Cardiac muscle cell (in vitro differentiated cells and primary cell): Measurements from ENCODE around the gene LRRC59. TPM values are rescaled to one million over a fixed set of nuclear protein-coding genes. Genes with fewer than 3 reads are reported as not detected.

Experiments used
- DNase-seq, 2 donors: peaks; one replicate each; pipeline versions ENCODE4 v3.0.0 to v3.0.0-alpha.2; 2010 to 2017; ENCODE audit warnings: low read depth in 1 of 2, low spot score in 1 of 2
- H3K27ac ChIP-seq: fragments of 200-600 bp; sonication (generic); 2 replicates; pipeline ENCODE4 v1.5.1; 2016
- H3K27me3 ChIP-seq: fragments of 200-600 bp; sonication (generic); 2 replicates; pipeline ENCODE4 v1.6.0; 2016; ENCODE audit warnings: control low read depth
- H3K36me3 ChIP-seq: fragments of 200-600 bp; sonication (generic); 2 replicates; pipeline ENCODE4 v1.5.1; 2016; ENCODE audit warnings: control low read depth
- H3K4me1 ChIP-seq: fragments of 200-600 bp; sonication (generic); 2 replicates; pipeline ENCODE4 v1.8.1; 2017; ENCODE audit warnings: low read depth, mild to moderate bottlenecking, mixed run types
- H3K4me3 ChIP-seq: fragments of 200-600 bp; sonication (generic); 2 replicates; pipeline ENCODE4 v1.5.1; 2016; ENCODE audit warnings: mild to moderate bottlenecking
- H3K9me3 ChIP-seq: fragments of 200-600 bp; sonication (generic); 2 replicates; pipeline ENCODE4 v1.5.1; 2017; ENCODE audit warnings: low read depth, mild to moderate bottlenecking, control low read depth
- CTCF ChIP-seq: IDR thresholded peaks from 2 replicates; pipeline ENCODE4 v1.5.1; 2012; ENCODE audit warnings: low read depth, mild to moderate bottlenecking, low read length
- polyA plus RNA-seq: library from polyadenylated mRNA; unstranded; fragments of >200 nt; fragmentation: Nextera tagmentation; extraction: Ambion mirVana; gene quantifications from 2 replicates; pipeline ENCODE4 v1.2.1, GENCODE V29; 2016
- total RNA-seq: library from RNA; depleted of rRNA; stranded (reverse); fragments of >200 nt; gene quantifications from 2 replicates; pipeline ENCODE4 v1.2.3, GENCODE V29; 2016

Gene LRRC59
- total and polyA plus RNA-seq, 2 experiments from 2014 or later, result 58.9 to 60.3 TPM

- H3K36me3 ChIP-seq, result peaks cover 34% of the 10 kb centered on the region
- no peak for DNase-seq
- no peak overlapping the region for H3K27ac ChIP-seq
- no peaks in the 10 kb centered on the region for H3K9me3 ChIP-seq
- no peaks in the 10 kb centered on the region for H3K4me1 ChIP-seq
- no peak overlapping the region for H3K4me3 ChIP-seq
- no peak for TF ChIP-seq CTCF
- no peaks in the 10 kb centered on the region for H3K27me3 ChIP-seq
Measured at GRCh38 chr17:50352693-50353599, 44.4 kb downstream of the LRRC59 start.

DNA sequence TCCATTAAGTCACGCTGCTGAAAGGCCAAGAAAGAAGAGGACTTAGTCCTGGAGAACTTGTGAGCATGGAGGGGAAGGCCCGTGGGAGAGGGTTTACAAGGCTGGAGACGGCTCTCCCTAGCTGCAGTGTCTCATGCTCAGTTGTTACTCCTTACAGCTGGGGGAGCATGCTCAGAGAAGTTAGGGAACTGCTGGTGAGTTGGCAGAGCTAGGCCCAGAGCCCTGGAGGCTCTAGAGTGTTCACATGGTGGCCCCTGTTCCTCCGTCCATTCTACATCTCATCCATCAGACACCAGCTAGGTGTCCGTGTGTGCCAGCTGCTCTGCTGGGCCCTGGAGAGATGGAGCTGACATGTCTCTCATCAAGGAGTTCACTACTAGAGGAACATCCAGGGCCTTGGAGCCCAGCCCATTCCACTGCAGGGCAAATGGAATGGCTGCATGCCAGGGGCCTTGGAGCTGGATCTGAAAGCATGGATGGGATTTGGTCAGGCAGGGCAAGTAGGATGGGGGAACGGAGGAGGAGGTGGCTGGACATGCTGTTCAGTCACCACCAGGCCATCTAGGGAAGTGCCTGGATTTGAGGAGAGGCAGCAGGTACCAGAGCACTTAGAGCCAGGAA is 45.1 kb downstream of the LRRC59 start:
- TF ChIP-seq CTCF, result no peak
- Histone ChIP-seq H3K4me3 (no peak overlapping the region), H3K36me3 (peaks cover 34% of the 10 kb centered on the region), H3K4me1 (peaks cover 4% of the 10 kb centered on the region), H3K9me3 (no peaks in the 10 kb centered on the region), H3K27ac (no peak overlapping the region), H3K27me3 (no peaks in the 10 kb centered on the region)
- no peak for DNase-seq

- Histone ChIP-seq H3K36me3 (peaks cover 20% of the 10 kb centered on the region), H3K9me3 (no peaks in the 10 kb centered on the region), H3K27me3 (no peaks in the 10 kb centered on the region), H3K4me3 (no peak overlapping the region), H3K4me1 (peaks cover 8% of the 10 kb centered on the region), H3K27ac (no peak overlapping the region)
- TF ChIP-seq CTCF, result no peak
- no peak for DNase-seq
Measured at GRCh38 chr17:50350733-50351132, 46.6 kb downstream of the LRRC59 start.

DNA sequence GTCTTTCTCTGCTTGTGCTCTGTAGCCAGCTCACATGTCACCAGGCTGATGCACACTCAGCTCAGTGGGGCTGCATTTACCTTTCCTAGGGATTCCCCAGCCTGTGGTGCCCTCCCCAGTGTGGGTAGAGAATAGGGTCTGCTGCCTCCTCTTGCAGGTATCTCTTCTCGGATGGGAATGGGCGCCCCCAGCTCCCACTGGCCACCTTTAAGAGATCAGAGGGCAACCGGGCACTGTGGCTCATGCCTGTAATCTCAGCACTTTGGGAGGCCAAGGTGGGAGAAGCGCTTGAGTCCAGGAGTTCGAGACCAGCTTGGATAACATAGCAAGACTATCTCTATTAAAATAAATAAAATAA is 48.1 kb downstream of the LRRC59 start:
- Histone ChIP-seq H3K27ac (no peak overlapping the region), H3K4me1 (peaks cover 8% of the 10 kb centered on the region), H3K4me3 (no peak overlapping the region), H3K36me3 (peaks cover 7% of the 10 kb centered on the region), H3K9me3 (no peaks in the 10 kb centered on the region), H3K27me3 (no peaks in the 10 kb centered on the region)
- no peak for TF ChIP-seq CTCF
- no peak for DNase-seq

DNA sequence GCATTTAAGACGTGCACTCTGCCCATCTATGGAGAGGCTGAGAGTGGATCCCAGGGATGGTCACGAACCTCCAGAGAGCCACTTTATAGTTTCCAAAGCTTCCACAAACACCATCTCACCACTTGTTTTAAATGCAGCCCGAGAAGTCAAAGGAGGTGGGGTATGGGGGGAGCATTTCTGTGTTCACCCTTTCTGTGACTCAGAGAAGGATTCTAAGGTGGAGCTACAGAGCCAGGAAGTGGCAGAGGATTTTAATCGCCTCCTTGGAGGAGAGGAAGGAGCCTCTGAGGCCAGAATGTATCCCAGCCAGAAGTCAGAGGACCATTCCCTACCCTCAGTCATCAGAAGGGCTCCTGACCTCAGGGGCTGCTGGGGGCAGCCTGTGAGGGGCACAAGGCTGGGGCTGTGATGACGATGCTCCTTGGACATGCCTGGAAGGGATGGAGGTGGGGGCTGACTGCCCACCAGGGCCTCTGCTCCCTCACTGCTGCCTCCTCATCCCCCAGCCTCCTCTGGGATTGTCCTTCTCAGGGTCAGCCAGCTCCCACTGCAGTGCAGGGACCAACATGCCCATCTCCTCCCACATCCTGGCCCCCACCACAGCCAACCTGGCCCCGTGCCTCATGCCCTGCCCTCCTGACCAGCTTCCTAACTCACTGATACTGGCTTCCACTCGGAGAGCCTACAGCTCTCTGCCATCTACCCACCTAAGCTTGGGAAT is 48.6 kb downstream of the LRRC59 start:
- DNase-seq, result no peak
- no peak for TF ChIP-seq CTCF
- H3K4me1 ChIP-seq, result peaks cover 8% of the 10 kb centered on the region

More for the DNA sequence above, 48.6 kb downstream of the LRRC59 start:
- H3K27ac ChIP-seq, result no peak overlapping the region
- H3K27me3 ChIP-seq, result no peaks in the 10 kb centered on the region
- peaks cover 1% of the 10 kb centered on the region for H3K36me3 ChIP-seq
- no peaks in the 10 kb centered on the region for H3K9me3 ChIP-seq
- H3K4me3 ChIP-seq, result no peak overlapping the region
